GM19397 (cell line): ENCODE measurements around the gene OR11H7.
"Not testable (repeated sequence)": the region's sequence is repeated elsewhere in the genome, so short reads cannot be mapped to it uniquely, and the experiment has no call there.

Experiments used
- ATAC-seq: cut with Tn5 transposase; IDR thresholded peaks from one replicate; pipeline ENCODE4 v1.9.1; 2021; ENCODE audit warnings: mild to moderate bottlenecking, moderate library complexity; ENCODE audit not compliant: unreplicated experiment

Gene OR11H7

GRCh38 chr14:20228681-20229080 lies at the start of gene OR11H7:
Gene OR11H7 (plus strand): TSS chr14:20228981.
- no peak for ATAC-seq

GRCh38 chr14:20179218-20179617 lies 49.6 kb upstream of the OR11H7 start:
- ATAC-seq: no peak

- ATAC-seq: no peak
These were observed 48.9 kb upstream of the OR11H7 start for GRCh38 chr14:20179880-20180279.

- ATAC-seq: no peak
These were observed 48.3 kb upstream of the OR11H7 start for GRCh38 chr14:20180486-20180885.

- no peak for ATAC-seq
These were observed 44.6 kb upstream of the OR11H7 start for GRCh38 chr14:20184181-20184580.

GRCh38 chr14:20190596-20190995 lies 38.2 kb upstream of the OR11H7 start, which contains the start of gene OR11G2:
Gene OR11G2 (plus strand): TSS chr14:20190896. CDS start chr14:20197438, 6,542 bp downstream.
- ATAC-seq: no peak

GRCh38 chr14:20191396-20191795 lies 37.4 kb upstream of the OR11H7 start:
- no peak for ATAC-seq

GRCh38 chr14:20194101-20194500 lies 34.7 kb upstream of the OR11H7 start:
- ATAC-seq: no peak

DNA sequence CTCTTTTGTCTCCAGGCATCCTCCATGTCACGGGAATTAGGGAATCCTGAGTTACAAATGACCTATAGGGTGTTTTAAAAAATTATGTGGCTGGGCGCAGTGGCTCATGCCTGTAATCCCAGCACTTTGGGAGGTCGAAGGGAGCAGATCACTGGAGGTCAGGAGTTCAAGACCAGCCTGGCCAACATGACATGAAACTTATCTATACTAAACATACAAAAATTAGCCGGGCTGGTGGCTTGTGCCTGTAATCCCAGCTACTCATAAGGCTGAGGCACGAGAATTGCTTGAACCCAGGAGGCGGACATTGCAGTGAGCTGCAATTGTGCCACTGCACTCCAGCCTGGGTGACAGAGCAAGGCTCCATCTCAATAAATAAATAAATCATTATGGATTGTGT lies 33.6 kb upstream of the OR11H7 start:
- ATAC-seq: not testable (repeated sequence)

DNA sequence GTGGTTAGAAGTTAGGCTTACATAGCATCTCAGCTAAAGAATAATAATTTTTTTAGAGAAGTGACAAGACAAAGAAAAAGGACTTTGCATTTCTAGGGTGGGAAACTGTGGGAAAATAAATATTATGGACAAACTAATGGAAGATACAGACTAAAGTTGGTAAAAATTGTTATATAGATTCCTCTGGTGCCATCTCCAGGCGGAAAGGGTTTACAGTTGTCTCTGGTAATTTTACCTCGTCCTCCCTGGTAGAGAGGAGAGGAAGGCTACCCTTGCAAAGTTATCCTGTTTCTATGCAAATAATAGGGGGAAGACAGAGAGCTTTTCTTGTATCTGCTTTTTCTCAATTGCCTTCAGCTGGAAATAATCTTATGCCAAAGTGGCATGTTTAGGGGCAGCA lies 32.9 kb upstream of the OR11H7 start:
- no peak for ATAC-seq

GRCh38 chr14:20197459-20197858 lies 31.3 kb upstream of the OR11H7 start:
- no peak for ATAC-seq

- ATAC-seq: no peak
These were observed 29.8 kb upstream of the OR11H7 start for GRCh38 chr14:20198991-20199390.

- no peak for ATAC-seq
These were observed 24.1 kb upstream of the OR11H7 start for GRCh38 chr14:20204721-20205120.

GRCh38 chr14:20209595-20209994 lies 19.2 kb upstream of the OR11H7 start:
- no peak for ATAC-seq

DNA sequence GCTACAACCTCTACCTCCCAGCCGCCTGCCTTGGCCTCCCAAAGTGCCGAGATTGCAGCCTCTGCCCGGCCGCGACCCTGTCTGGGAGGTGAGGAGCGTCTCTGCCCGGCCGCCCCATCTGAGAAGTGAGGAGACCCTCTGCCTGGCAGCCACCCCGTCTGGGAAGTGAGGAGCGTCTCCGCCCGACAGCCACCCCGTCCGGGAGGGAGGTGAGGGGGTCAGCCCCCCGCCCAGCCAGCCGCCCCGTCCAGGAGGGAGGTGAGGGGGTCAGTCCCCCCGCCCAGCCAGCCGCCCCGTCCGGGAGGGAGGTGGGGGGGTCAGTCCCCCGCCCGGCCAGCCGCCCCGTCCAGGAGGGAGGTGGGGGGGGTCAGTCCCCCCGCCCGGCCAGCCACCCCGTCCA lies 16.4 kb upstream of the OR11H7 start:
- not testable (repeated sequence) for ATAC-seq

- no peak for ATAC-seq
These were observed 13.6 kb upstream of the OR11H7 start for GRCh38 chr14:20215196-20215595.

GRCh38 chr14:20219033-20219432 lies 9.7 kb upstream of the OR11H7 start:
- ATAC-seq: no peak

- ATAC-seq: no peak
These were observed 5.4 kb upstream of the OR11H7 start, which contains the start of gene OR11H6 for GRCh38 chr14:20223410-20223809. Gene OR11H6 (plus strand): TSS chr14:20223710. CDS start chr14:20223710, 0 bp downstream.

DNA sequence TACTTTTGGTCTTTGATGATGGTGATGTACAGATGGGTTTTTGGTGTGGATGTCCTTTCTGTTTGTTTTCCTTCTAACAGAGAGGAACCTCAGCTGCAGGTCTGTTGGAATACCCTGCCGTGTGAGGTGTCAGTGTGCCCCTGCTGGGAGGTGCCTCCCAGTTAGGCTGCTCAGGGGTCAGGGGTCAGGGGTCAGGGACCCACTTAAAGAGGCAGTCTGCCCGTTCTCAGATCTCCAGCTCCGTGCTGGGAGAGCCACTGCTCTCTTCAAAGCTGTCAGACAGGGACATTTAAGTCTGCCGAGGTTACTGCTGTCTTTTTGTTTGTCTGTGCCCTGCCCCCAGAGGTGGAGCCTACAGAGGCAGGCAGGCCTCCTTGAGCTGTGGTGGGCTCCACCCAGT lies 6.6 kb downstream of the OR11H7 start:
- ATAC-seq: not testable (repeated sequence)

DNA sequence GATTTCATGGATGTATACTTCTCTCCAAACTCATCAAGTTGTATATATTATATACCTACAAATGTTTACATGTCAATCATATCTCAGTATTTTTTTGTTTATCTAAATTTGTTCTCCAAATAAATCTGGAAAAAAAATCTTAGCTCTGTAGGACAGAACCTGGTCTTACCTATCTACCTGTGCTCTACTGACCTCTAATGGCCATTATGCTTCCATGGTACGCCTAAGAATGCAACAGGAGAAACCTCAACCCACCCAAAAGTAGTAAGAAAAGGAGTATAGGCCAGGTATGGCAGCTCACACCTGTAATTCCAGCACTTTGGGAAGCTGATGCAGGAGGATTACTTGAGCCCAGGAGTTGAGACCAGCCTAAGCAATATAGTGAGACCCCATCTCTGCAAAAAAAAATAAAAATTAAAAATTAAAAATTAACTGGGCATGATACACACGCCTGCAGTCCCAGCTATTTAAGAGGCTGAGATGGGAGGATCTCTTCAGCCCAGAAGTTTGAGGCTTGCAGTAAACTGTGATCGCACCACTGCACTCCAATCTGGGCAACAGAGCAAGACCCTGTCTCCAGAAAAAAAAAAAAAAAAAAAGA lies 19.0 kb downstream of the OR11H7 start:
- no peak for ATAC-seq

GRCh38 chr14:20262642-20263128 lies 33.9 kb downstream of the OR11H7 start:
- ATAC-seq: no peak

GRCh38 chr14:20264361-20264760 lies 35.6 kb downstream of the OR11H7 start:
- ATAC-seq: not testable (repeated sequence)

DNA sequence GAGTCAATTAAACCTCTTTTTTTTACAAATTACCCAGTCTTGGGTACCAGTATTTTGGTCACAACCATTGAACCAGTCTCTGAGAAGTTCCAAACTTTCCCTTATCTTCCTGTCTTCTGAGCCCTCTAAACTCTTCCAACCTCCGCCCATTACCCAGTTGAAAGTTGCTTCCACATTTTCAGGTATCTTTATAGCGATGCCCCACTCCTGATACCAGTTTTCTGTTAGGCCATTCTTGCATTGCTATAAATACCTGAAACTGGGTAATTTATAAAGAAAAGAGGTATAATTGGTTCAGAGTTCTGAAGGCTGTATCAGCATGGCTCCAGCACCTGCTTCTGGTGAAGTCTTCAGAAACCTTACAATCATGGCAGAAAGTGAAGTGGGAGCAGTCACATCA lies 45.3 kb downstream of the OR11H7 start:
- ATAC-seq: no peak
